WERI-Rb-1 (cell line): ENCODE data around the gene SDC3.

Experiments
- DNase-seq: peaks from one replicate; pipeline ENCODE4 v3.0.0-alpha.2; 2020
- H3K27ac ChIP-seq: fragments of 250-450 bp; sonication (Bioruptor Pico); 2 replicates; pipeline ENCODE4 v1.5.1; 2020; ENCODE audit warnings: mild to moderate bottlenecking, moderate library complexity
- H3K27me3 ChIP-seq: fragments of 250-450 bp; sonication (Bioruptor Pico); 2 replicates; pipeline ENCODE4 v1.5.1; 2021; ENCODE audit warnings: mild to moderate bottlenecking, low read depth, moderate library complexity; ENCODE audit not compliant: insufficient read depth, severe bottlenecking
- H3K36me3 ChIP-seq: fragments of 250-450 bp; sonication (Bioruptor Pico); 2 replicates; pipeline ENCODE4 v1.5.1; 2020; ENCODE audit warnings: mild to moderate bottlenecking, moderate library complexity
- H3K4me3 ChIP-seq: 2 replicates; pipeline ENCODE4 v1.5.1; 2011; ENCODE audit warnings: low read depth, mild to moderate bottlenecking, control low read depth, low read length
- H3K9me3 ChIP-seq: fragments of 250-450 bp; sonication (Bioruptor Pico); 2 replicates; pipeline ENCODE4 v1.5.1; 2021; ENCODE audit warnings: mild to moderate bottlenecking, moderate library complexity; ENCODE audit not compliant: severe bottlenecking
- CTCF ChIP-seq: IDR thresholded peaks from 2 replicates; pipeline ENCODE4 v1.5.1; 2011; ENCODE audit warnings: low read depth, mild to moderate bottlenecking, control low read depth, inconsistent platforms, low read length

SDC3 gene

DNA sequence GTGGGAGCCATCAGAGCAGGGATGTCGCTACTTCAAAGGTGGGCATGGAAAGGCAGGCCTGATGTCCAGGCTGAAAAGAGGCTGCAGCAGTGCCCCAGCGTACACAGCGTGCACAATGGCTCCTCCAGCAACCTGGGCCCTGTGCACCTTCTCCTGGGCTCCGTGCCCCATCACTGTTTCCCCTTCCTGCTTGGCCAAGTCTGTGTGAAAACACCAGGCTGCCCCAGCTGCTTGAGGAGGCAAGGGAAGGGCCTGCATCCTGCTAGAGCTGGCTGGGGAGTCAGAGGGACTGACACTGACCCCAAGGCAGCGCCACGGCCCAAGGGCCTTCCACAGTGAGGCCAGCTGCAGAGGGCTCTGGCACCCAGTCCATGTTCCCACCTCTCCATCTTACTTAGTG lies 33.4 kb downstream of the SDC3 start:
- Histone ChIP-seq H3K27me3 (no peaks in the 10 kb centered on the region), H3K9me3 (peaks cover 10% of the 10 kb centered on the region), H3K36me3 (peaks cover 23% of the 10 kb centered on the region), H3K27ac (no peak overlapping the region), H3K4me3 (no peak overlapping the region)
- TF ChIP-seq CTCF = no peak
- no peak for DNase-seq

- Histone ChIP-seq H3K27me3 (no peaks in the 10 kb centered on the region), H3K4me3 (no peak overlapping the region), H3K36me3 (peaks cover 23% of the 10 kb centered on the region), H3K27ac (no peak overlapping the region), H3K9me3 (peaks cover 10% of the 10 kb centered on the region)
- no peak for TF ChIP-seq CTCF
- DNase-seq = no peak
Observed at GRCh38 chr1:30874176-30874575, 34.4 kb downstream of the SDC3 start.

DNA sequence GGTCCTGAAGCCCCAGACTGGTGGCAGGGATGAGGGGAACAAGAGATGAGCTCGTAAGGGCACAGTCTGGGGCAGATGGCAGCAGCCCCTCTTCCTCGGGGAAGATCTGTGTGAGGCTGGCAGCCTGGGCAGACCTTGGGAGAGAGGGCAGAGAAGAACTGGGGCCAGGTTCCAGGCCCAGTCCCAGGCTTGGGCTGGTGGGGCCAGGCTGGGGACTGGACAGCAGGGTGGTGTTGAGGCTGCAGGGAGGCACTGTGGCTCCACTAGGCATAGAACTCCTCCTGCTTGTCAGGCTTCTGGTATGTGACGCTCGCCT lies 35.7 kb downstream of the SDC3 start:
- Histone ChIP-seq H3K27me3 (no peaks in the 10 kb centered on the region), H3K4me3 (no peak overlapping the region), H3K36me3 (peaks cover 23% of the 10 kb centered on the region), H3K27ac (no peak overlapping the region), H3K9me3 (peaks cover 10% of the 10 kb centered on the region)
- no peak for TF ChIP-seq CTCF
- DNase-seq = no peak

GRCh38 chr1:30872033-30872947 lies 36.3 kb downstream of the SDC3 start:
- no peak for DNase-seq
- peaks cover 23% of the 10 kb centered on the region for H3K36me3 ChIP-seq
- no peak for TF ChIP-seq CTCF
- no peaks in the 10 kb centered on the region for H3K27me3 ChIP-seq
- H3K9me3 ChIP-seq = peaks cover 10% of the 10 kb centered on the region
- no peak overlapping the region for H3K27ac ChIP-seq
- H3K4me3 ChIP-seq = no peak overlapping the region

DNA sequence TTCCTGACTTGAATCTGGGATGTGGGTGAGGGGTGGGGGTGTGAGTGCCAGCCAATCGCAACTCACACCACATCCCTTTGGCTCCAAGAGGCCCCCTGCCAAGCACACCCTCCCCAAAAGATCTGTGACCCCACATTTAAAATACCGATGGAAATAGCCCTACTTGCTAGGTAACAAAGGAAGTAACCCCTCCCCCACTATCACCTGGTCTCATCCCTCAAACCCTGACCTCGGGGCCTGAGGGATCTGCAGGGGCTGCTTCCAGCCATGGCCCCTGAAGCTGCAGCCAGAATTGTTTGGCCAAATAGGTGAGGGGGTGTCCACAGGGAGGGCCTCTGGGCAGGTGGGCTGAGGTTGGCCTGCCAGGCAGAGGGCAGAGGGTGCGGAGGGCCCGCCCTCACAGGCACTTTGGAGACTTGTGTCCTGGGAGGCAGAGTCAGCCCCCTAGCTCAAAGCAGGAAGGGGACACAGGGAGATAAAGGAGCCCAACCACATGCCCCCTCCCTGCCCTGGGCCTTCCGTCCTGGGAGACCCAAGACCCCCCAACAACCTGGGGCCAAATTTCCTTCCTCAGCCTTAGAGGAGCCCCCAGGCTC lies 37.2 kb downstream of the SDC3 start:
- TF ChIP-seq CTCF = no peak
- DNase-seq = no peak
- peaks cover 23% of the 10 kb centered on the region for H3K36me3 ChIP-seq
- H3K27ac ChIP-seq = no peak overlapping the region
- no peaks in the 10 kb centered on the region for H3K27me3 ChIP-seq
- no peak overlapping the region for H3K4me3 ChIP-seq
- peaks cover 10% of the 10 kb centered on the region for H3K9me3 ChIP-seq
